ENCODE results near the gene NGEF. TPM values are rescaled to one million over a fixed set of nuclear protein-coding genes. Genes with fewer than 3 reads are reported as not detected.
A peak's percentile ranks its signal among the peaks of the same experiment; 100 is the strongest.

Gene NGEF
- total RNA-seq, 4 donors from 2014 or later = 14.4 to 25.0 (median 17.9) TPM

- peak in 1 of 2 donors; percentile 20 for DNase-seq (ENCODE audit: low spot score in 2 of 2)
These were observed 14.4 kb downstream of the NGEF start for GRCh38 chr2:232998666-232998985.

GRCh38 chr2:232997749-232998665, 15.0 kb downstream of the NGEF start:
- TF ChIP-seq POLR2A (IDR thresholded peaks at IDR 0.05) (no peak), EP300 (IDR thresholded peaks at IDR 0.05) (no peak), POLR2AphosphoS5 (IDR thresholded peaks at IDR 0.05) (no peak)
- TF ChIP-seq, protein P1, sequence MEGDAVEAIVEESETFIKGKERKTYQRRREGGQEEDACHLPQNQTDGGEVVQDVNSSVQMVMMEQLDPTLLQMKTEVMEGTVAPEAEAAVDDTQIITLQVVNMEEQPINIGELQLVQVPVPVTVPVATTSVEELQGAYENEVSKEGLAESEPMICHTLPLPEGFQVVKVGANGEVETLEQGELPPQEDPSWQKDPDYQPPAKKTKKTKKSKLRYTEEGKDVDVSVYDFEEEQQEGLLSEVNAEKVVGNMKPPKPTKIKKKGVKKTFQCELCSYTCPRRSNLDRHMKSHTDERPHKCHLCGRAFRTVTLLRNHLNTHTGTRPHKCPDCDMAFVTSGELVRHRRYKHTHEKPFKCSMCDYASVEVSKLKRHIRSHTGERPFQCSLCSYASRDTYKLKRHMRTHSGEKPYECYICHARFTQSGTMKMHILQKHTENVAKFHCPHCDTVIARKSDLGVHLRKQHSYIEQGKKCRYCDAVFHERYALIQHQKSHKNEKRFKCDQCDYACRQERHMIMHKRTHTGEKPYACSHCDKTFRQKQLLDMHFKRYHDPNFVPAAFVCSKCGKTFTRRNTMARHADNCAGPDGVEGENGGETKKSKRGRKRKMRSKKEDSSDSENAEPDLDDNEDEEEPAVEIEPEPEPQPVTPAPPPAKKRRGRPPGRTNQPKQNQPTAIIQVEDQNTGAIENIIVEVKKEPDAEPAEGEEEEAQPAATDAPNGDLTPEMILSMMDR (IDR thresholded peaks at IDR 0.05) = no peak
- no peaks in the 10 kb centered on the region for H3K36me3 ChIP-seq
- H3K4me1 ChIP-seq = no peaks in the 10 kb centered on the region
- H3K4me3 ChIP-seq = no peak overlapping the region
- H3K27me3 ChIP-seq = no peaks in the 10 kb centered on the region
- no peak overlapping the region for H3K27ac ChIP-seq
- 89% methylated on average over 15 of the region's 18 CpGs for WGBS
- H3K9me3 ChIP-seq = no peaks in the 10 kb centered on the region
- peak in 1 of 2 donors; percentile 63 for DNase-seq (ENCODE audit: low spot score in 2 of 2)

More at GRCh38 chr2:232998666-232998985, 14.4 kb downstream of the NGEF start:
- Histone ChIP-seq H3K36me3 (no peaks in the 10 kb centered on the region), H3K4me3 (no peak overlapping the region), H3K27ac (no peak overlapping the region), H3K27me3 (no peaks in the 10 kb centered on the region), H3K4me1 (no peaks in the 10 kb centered on the region), H3K9me3 (no peaks in the 10 kb centered on the region)
- TF ChIP-seq EP300 (IDR thresholded peaks at IDR 0.05) (no peak), POLR2A (IDR thresholded peaks at IDR 0.05) (no peak), POLR2AphosphoS5 (IDR thresholded peaks at IDR 0.05) (no peak)
- TF ChIP-seq, protein P1 (IDR thresholded peaks at IDR 0.05) = no peak
- 94% methylated on average over 4 of the region's 5 CpGs for WGBS

DNA sequence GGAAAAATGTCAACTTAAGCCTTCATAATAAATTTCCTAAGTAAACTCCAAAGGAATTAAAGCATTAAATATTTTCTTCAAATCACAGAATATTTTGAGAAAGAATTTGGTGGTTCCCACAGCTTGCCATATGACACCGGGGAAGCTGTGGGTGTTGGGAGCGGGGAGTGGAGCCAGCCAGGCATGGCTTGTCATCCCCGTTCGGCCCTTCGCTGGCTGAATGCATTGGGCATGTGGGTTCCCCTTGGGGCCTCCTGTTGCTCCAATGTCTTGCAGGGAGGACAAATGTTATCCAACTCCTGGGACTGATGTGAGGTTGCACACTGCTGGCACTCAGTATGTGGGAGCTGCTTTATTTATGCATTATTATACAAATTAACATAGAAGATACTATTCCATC, 18.6 kb downstream of the NGEF start:
- Histone ChIP-seq H3K36me3 (no peaks in the 10 kb centered on the region), H3K4me3 (no peak overlapping the region), H3K4me1 (no peaks in the 10 kb centered on the region), H3K27me3 (no peaks in the 10 kb centered on the region), H3K9me3 (no peaks in the 10 kb centered on the region), H3K27ac (no peak overlapping the region)
- DNase-seq (ENCODE audit: low spot score in 2 of 2) = peak in 1 of 2 donors; percentile 31
- TF ChIP-seq POLR2AphosphoS5 (IDR thresholded peaks at IDR 0.05) = no peak
- TF ChIP-seq, protein P1 (IDR thresholded peaks at IDR 0.05) = no peak
- no peak for TF ChIP-seq EP300 (IDR thresholded peaks at IDR 0.05)
- no peak for TF ChIP-seq POLR2A (IDR thresholded peaks at IDR 0.05)
- 77% methylated on average over 5 of the region's 5 CpGs for WGBS

GRCh38 chr2:232993231-232993821, 19.7 kb downstream of the NGEF start:
- Histone ChIP-seq H3K27ac (no peak overlapping the region), H3K4me3 (no peak overlapping the region), H3K9me3 (no peaks in the 10 kb centered on the region), H3K36me3 (no peaks in the 10 kb centered on the region), H3K4me1 (peaks cover 5% of the 10 kb centered on the region), H3K27me3 (no peaks in the 10 kb centered on the region)
- TF ChIP-seq, protein P1 (IDR thresholded peaks at IDR 0.05) = no peak
- TF ChIP-seq POLR2A (IDR thresholded peaks at IDR 0.05) (no peak), EP300 (IDR thresholded peaks at IDR 0.05) (no peak)
- DNase-seq (ENCODE audit: low spot score in 2 of 2) = no peak
- 37% methylated on average over 4 of the region's 4 CpGs for WGBS

- peaks cover 8% of the 10 kb centered on the region for H3K27me3 ChIP-seq
- no peak for DNase-seq (ENCODE audit: low spot score in 2 of 2)
- no peaks in the 10 kb centered on the region for H3K9me3 ChIP-seq
- 82% methylated on average over 2 of the region's 2 CpGs for WGBS
- H3K4me3 ChIP-seq = no peak overlapping the region
- TF ChIP-seq EP300 (IDR thresholded peaks at IDR 0.05) (no peak), POLR2A (IDR thresholded peaks at IDR 0.05) (no peak)
- H3K4me1 ChIP-seq = peaks cover 23% of the 10 kb centered on the region
- no peaks in the 10 kb centered on the region for H3K36me3 ChIP-seq
- no peak overlapping the region for H3K27ac ChIP-seq
These were observed 26.9 kb downstream of the NGEF start for GRCh38 chr2:232986155-232986554.

Data from suprapubic skin (tissue), 4 donors.